T-helper 17 cell (primary cell): ENCODE measurements around the gene C17orf67. TPM values are rescaled to one million over a fixed set of nuclear protein-coding genes. Genes with fewer than 3 reads are reported as not detected.

Source experiments
- ATAC-seq: fragments of 150-1000 bp; cut with Tn5 transposase; 2 replicates; pipeline ENCODE4 v1.10.0; 2021; ENCODE audit warnings: mild to moderate bottlenecking, moderate library complexity
- DNase-seq, 3 donors: peaks; one replicate each; pipeline versions ENCODE4 v3.0.0 to v3.0.0-alpha.2; 2020 to 2021
- H3K9me3 ChIP-seq: one replicate; pipeline ENCODE4 v1.7.0; 2013; ENCODE audit warnings: low read length, mild to moderate bottlenecking; ENCODE audit not compliant: control insufficient read depth, poor library complexity, severe bottlenecking
- H3K27ac Mint-ChIP-seq: one replicate; pipeline ENCODE4 v1.8.0; 2022; ENCODE audit warnings: mild to moderate bottlenecking, moderate library complexity, mixed read lengths
- H3K27me3 Mint-ChIP-seq: one replicate; pipeline ENCODE4 v1.8.0; 2022; ENCODE audit warnings: mixed read lengths
- H3K36me3 Mint-ChIP-seq: one replicate; pipeline ENCODE4 v1.8.0; 2022; ENCODE audit warnings: low read depth, mixed read lengths
- H3K4me1 Mint-ChIP-seq: one replicate; pipeline ENCODE4 v1.8.0; 2022; ENCODE audit warnings: mild to moderate bottlenecking, mixed read lengths
- H3K4me3 Mint-ChIP-seq: one replicate; pipeline ENCODE4 v1.8.0; 2022; ENCODE audit warnings: mild to moderate bottlenecking, moderate library complexity, mixed read lengths
- total RNA-seq, 4 donors: library from RNA in 2 of 4; stranded (reverse) in 2 of 4; gene quantifications; one replicate each; pipeline ENCODE4 v1.2.3 and lab custom pipeline; 2022 to 2026

C17orf67 gene
- total RNA-seq, 2 donors from 2014 or later = 4.1 to 6.6 TPM

DNA sequence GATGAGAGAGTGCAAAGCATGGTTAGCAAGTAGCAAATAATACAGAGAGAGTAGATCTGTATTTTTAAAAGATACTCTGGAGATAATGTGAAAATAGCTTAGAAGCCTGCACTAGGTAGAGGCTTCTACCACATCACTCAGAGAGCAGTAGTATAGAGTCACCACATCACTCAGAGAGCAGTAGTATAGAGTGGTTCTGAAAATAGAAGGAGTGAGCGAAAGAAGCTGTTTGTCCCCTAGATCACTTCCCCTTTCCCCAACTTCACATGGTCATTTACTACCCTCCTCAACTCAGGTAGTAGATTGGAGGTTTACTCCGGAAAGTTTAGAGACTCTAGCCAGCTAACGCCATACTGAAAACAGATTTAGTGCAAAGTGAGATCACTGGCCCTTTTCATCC is 17.3 kb upstream of the C17orf67 start:
- no peak for DNase-seq

DNA sequence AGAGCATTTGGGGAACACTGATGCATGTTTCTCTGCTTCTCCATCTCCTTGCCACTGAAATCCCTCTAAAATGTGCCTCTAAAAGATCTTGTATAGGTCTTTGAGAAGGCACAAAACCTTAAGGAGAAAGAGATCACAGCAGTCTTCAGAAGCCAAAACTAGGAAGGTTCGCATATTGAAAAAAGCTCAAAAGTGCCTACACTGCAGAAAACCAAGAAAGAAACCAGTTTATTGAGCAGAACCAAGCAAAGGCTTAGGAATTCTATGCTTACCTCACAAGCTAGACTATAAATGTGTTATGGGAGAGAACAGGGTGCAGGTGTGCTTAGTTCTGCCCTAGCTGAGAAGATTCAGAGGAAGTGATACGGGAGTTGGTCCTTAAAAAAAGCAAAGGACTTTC is 16.9 kb upstream of the C17orf67 start:
- no peak for ATAC-seq
- peaks cover 19% of the 10 kb centered on the region for H3K36me3 Mint-ChIP-seq
- no peak for DNase-seq
- peaks cover 5% of the 10 kb centered on the region for H3K4me1 Mint-ChIP-seq
- no peak overlapping the region for H3K4me3 Mint-ChIP-seq
- H3K27me3 Mint-ChIP-seq = no peaks in the 10 kb centered on the region
- H3K9me3 ChIP-seq = no peaks in the 10 kb centered on the region
- H3K27ac Mint-ChIP-seq = no peak overlapping the region

More for the DNA sequence above, 17.3 kb upstream of the C17orf67 start:
- Mint-ChIP-seq H3K27ac (no peak overlapping the region), H3K4me3 (no peak overlapping the region), H3K27me3 (no peaks in the 10 kb centered on the region), H3K4me1 (peaks cover 5% of the 10 kb centered on the region), H3K36me3 (peaks cover 21% of the 10 kb centered on the region)
- ATAC-seq = no peak
- no peaks in the 10 kb centered on the region for H3K9me3 ChIP-seq

DNA sequence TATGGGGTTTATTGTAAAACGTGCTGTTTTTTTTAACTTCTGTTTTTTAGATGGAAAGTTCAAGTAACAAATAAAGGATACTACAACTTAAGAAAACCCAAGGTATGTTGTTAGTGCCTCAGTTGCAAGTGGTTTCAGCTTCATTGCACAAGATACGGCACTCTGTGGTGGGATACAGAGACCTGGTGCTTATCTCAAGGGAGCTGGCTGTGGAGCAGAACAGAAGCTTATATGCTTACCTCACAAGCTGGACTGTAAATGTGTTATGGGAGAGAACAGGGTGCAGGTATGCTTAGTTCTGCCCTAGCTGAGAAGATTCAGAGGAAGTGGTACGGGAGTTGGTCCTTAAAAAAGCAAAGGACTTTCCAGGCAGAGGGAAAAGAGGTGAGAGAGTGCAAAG is 15.4 kb upstream of the C17orf67 start:
- no peak overlapping the region for H3K4me3 Mint-ChIP-seq
- peaks cover 16% of the 10 kb centered on the region for H3K36me3 Mint-ChIP-seq
- DNase-seq (no peak), ATAC-seq (no peak)
- no peaks in the 10 kb centered on the region for H3K9me3 ChIP-seq
- peaks cover 2% of the 10 kb centered on the region for H3K4me1 Mint-ChIP-seq
- no peak overlapping the region for H3K27ac Mint-ChIP-seq
- no peaks in the 10 kb centered on the region for H3K27me3 Mint-ChIP-seq

DNA sequence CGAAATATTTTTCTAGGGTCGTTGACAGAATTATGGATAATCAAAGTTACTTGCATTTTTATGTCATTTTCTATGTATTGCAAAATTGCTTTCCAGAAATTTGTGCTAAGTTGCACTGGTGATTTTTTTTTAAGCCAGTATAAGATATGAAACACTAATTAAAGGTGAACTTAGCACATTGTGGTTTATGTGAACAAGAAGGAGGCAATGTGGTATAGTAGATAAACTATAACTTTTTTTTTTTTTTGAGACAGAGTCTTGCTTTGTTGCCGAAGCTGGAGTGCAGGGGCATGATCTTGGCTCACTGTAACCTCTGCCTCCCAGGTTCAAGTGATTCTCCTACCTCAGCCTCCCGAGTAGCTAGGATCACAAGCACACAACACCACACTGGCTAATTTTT is 13.4 kb upstream of the C17orf67 start:
- H3K36me3 Mint-ChIP-seq = peaks cover 14% of the 10 kb centered on the region
- no peaks in the 10 kb centered on the region for H3K27me3 Mint-ChIP-seq
- no peak overlapping the region for H3K27ac Mint-ChIP-seq
- H3K9me3 ChIP-seq = no peaks in the 10 kb centered on the region
- ATAC-seq = no peak
- no peak overlapping the region for H3K4me3 Mint-ChIP-seq
- peaks cover 2% of the 10 kb centered on the region for H3K4me1 Mint-ChIP-seq
- DNase-seq = no peak

DNA sequence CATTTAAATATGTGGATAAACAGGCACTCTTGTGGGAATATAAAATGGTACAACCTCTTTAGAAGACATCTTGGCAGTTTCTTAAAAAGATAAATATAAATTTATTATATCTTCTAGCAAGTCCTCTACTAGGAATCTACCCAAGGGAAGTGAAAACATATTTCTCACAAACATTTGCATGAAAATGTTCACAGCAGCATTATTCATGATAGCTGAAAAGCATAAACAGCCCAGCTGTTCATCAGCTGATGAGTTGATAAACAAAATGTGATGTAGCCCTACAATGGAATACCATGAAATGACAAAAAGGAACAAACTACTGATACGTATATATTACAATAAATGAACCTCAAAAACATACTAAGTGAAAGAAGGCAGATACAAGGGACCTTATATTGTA is 12.2 kb upstream of the C17orf67 start:
- Mint-ChIP-seq H3K4me1 (peaks cover 2% of the 10 kb centered on the region), H3K27ac (no peak overlapping the region), H3K4me3 (no peak overlapping the region), H3K36me3 (peaks cover 14% of the 10 kb centered on the region), H3K27me3 (no peaks in the 10 kb centered on the region)
- no peak for DNase-seq
- H3K9me3 ChIP-seq = no peaks in the 10 kb centered on the region
- no peak for ATAC-seq

DNA sequence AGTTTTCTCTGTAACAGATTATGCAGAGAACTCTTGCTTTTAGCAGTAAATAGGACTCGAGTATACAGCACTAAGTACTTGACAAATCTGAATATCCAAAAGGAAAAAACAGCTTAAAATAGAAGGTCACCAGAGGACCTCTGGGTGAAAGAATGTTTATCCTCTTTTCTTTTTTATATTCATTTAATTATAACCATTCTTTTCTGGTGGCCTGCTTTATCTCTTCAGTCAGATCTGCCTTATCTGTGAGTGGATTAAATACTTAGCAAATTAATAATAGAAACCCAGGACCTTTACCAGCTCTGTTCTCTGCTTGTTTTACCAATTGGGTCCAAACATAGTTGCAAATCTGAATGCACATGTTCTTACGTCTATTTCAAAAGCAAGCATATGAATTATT is 8.9 kb upstream of the C17orf67 start:
- peaks cover 12% of the 10 kb centered on the region for H3K4me1 Mint-ChIP-seq
- no peaks in the 10 kb centered on the region for H3K9me3 ChIP-seq
- DNase-seq (no peak), ATAC-seq (no peak)
- H3K27me3 Mint-ChIP-seq = no peaks in the 10 kb centered on the region
- no peak overlapping the region for H3K27ac Mint-ChIP-seq
- H3K36me3 Mint-ChIP-seq = peaks cover 4% of the 10 kb centered on the region
- H3K4me3 Mint-ChIP-seq = no peak overlapping the region

DNA sequence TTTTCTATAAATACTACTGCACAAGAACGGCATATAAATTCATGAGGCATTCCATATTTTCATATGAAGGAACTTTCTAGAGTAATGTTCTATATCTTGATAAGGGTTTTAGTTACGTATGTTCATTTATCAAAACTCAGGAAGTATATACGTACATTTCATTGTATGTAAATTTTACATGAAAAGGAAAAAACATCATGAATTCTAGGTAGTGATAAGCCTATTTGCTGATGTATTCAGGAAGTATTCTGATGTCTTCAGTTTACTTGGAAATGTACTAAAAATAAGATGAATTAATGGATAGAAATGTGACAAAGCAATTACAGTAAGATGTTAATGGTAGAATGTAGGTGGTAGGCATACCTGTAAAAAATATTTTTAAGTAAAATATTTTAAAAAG is 5.0 kb upstream of the C17orf67 start:
- H3K36me3 Mint-ChIP-seq = peaks cover 3% of the 10 kb centered on the region
- DNase-seq (no peak), ATAC-seq (no peak)
- peaks cover 23% of the 10 kb centered on the region for H3K4me1 Mint-ChIP-seq
- H3K27me3 Mint-ChIP-seq = no peaks in the 10 kb centered on the region
- no peaks in the 10 kb centered on the region for H3K9me3 ChIP-seq
- no peak overlapping the region for H3K4me3 Mint-ChIP-seq
- H3K27ac Mint-ChIP-seq = peak overlapping the region; percentile 14

DNA sequence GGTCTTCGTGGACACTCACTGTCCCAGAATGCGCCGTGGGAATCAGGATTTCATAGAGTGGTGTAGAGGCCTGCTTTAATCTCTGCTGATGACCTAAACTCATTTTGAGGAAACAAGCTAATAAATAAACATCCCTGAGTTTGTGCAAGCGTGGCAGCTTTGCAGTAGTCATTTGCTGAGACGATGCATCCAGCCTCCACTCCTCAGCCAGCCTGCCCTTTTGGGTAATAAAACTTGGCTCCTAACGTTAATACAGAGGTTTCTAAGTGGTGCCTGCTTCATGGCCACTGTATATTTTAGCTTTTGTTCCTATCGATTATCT is 1.5 kb upstream of the C17orf67 start:
- ATAC-seq (no peak), DNase-seq (no peak)
- Mint-ChIP-seq H3K4me3 (peak overlapping the region; percentile 95), H3K36me3 (peaks cover 3% of the 10 kb centered on the region), H3K4me1 (peaks cover 41% of the 10 kb centered on the region), H3K27ac (peak overlapping the region; percentile 93), H3K27me3 (no peaks in the 10 kb centered on the region)
- H3K9me3 ChIP-seq = no peaks in the 10 kb centered on the region

DNA sequence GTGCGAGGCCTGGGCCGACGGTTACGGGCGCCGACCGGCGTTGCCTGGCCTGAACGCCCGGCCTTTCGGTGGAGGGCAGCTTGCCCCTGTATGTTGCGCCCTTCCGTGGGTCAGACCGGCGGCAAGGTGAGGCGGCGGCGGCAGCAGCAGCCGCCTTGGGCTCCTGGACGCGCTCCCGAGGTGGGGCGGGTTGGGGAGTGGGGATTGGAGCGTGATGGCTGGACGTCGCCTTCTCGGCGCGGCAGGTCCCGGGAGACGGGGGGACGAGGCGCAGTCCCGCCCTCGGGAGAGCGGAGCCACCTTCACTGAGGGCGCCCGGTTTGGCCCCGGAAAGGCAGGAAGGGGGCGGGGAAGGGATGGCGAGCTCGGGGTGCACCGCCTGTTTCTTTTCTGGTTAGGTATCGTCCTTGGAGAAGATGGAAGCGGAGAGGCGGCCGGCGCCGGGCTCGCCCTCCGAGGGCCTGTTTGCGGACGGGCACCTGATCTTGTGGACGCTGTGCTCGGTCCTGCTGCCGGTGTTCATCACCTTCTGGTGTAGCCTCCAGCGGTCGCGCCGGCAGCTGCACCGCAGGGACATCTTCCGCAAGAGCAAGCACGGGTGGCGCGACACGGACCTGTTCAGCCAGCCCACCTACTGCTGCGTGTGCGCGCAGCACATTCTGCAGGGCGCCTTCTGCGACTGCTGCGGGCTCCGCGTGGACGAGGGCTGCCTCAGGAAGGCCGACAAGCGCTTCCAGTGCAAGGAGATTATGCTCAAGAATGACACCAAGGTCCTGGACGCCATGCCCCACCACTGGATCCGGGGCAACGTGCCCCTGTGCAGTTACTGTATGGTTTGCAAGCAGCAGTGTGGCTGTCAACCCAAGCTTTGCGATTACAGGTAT is 902 bp upstream of the C17orf67 start:
- Mint-ChIP-seq H3K4me1 (peaks cover 41% of the 10 kb centered on the region), H3K4me3 (peak overlapping the region; percentile 95), H3K36me3 (peaks cover 3% of the 10 kb centered on the region), H3K27me3 (no peaks in the 10 kb centered on the region), H3K27ac (peak overlapping the region; percentile 93)
- ATAC-seq (peak; percentile 35), DNase-seq (peak; percentile 52 to 60 (median 59))
- no peaks in the 10 kb centered on the region for H3K9me3 ChIP-seq

DNA sequence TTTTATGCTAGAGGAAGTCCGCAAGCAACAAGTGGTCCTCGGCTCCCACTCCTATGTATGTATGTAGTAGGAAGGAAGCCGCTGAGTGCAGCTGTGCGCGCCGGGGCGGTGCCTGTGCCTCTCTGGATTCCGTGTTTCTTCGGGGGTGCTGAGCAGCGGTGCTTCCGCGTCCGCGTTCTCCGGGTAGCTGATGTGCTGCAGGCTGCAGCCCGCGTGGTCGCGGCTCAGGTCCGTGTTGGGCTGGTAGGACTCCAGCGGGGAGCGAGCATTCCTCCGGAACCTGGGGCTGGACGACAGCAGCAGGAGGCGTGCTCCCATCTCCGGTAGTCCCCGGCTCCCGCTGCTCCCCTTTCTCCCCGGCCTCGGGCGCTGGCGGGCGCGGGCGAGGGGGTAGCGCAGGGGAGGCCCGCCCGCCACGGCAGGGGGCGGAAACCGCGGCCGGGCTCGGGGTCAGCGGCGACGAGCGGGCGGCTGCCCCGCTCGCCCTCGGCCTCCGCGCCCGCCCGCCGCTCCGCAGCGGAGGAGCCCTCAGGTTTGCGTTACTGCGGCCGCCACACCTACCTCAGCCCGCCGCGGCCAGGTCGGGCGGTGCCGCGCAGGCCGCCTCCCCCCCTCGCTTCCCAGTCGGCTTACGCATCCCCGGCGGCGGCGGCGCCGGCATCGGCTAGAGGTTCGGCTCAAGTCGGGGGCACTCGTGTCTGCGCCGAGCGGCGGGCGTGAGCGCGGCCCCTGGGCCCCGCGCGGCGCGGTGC is 487 bp downstream of the C17orf67 start:
- DNase-seq = peak; percentile 54 to 72 (median 64)
- ATAC-seq = peak; percentile 74
- Mint-ChIP-seq H3K27me3 (no peaks in the 10 kb centered on the region), H3K36me3 (peaks cover 3% of the 10 kb centered on the region), H3K27ac (peak overlapping the region; percentile 92), H3K4me1 (peaks cover 36% of the 10 kb centered on the region), H3K4me3 (peak overlapping the region; percentile 95)
- no peaks in the 10 kb centered on the region for H3K9me3 ChIP-seq

DNA sequence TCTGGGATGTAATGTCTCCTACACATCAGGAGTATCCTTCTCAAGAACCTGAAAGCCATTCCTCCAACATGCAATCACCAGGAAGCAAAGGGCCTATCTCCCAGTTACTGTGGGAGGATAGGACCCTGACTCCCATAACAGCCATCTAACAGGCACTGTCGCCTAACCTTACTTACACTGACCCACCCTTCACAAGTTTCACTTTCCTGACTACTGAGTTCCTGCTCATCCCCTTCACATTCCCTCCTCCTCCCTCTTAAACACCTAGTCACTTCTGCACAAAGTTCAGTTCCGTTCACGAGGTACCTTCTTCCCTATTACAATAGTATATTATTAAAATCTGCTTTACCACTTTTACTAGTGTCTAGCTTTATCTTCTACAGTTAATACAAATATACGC is 1.3 kb downstream of the C17orf67 start:
- H3K27ac Mint-ChIP-seq = peak overlapping the region; percentile 92
- H3K9me3 ChIP-seq = no peaks in the 10 kb centered on the region
- DNase-seq = no peak
- ATAC-seq = no peak
- peaks cover 3% of the 10 kb centered on the region for H3K36me3 Mint-ChIP-seq
- no peaks in the 10 kb centered on the region for H3K27me3 Mint-ChIP-seq
- H3K4me3 Mint-ChIP-seq = peak overlapping the region; percentile 95
- peaks cover 30% of the 10 kb centered on the region for H3K4me1 Mint-ChIP-seq

DNA sequence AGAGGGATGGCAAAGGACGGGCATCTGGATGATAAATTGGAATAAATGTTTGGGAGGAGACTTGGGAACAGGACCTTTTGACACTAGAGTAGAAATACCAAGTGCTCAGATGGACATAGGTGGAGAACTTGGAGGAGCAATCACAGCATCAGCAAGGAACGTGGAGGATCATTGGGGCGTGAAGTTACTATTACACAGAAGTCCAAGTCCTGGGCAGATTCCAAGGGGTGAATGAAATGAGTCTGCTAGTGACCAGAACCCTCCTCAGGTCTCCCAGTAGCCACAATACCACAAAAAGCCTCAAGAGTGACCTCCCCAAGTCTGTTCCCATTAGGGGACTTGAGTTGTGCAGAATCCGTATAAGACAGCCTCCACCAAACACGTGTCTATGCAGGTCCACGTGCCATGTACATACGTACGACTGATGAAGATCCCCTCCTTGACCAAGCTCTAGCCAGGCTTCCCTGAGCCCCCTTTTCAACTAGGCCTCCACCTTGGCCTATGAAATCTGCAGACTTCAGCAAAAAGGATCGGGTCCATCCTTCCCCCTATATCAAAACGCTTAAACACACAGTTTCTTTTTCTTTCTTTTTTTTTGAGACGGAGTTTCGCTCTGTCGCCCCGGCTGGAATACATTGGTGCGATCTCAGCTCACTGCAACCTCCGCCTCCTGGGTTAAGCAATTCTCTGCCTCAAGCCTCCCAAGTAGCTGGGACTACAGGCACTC is 2.2 kb downstream of the C17orf67 start:
- Mint-ChIP-seq H3K4me3 (peak overlapping the region; percentile 95), H3K27ac (peak overlapping the region; percentile 92), H3K4me1 (peaks cover 21% of the 10 kb centered on the region), H3K36me3 (no peaks in the 10 kb centered on the region), H3K27me3 (no peaks in the 10 kb centered on the region)
- DNase-seq (no peak), ATAC-seq (no peak)
- no peaks in the 10 kb centered on the region for H3K9me3 ChIP-seq

DNA sequence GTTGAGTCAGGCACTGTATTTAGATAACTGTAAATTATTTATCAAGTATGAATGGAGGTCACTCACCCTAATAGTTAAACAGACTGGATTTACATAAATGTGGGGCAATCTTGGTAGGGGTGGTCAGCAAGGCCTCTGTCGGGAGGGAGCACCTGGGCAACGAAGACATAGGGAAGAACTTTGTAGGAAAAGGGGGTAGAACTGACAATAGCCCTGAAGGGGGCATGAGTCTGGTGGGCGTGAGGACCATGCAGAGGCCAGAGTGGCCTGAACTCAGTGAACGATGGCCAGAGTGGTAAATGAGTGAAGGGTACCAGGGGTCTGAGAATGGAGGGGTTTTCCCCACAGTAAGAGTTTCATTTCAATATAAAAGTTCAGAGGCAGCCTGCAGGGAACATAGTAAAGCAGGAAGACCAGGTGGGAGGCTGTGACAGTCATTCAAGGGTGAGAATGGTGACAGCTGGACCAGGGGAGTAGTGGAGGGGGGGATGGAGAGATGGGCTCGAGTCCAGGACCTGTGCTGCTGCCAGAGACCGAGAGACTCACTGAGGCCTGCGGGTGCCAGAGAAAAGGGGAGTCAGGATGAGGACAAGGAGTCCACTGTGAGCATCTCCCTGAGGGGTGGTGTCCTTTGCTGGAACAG is 2.9 kb downstream of the C17orf67 start:
- no peak for DNase-seq
- ATAC-seq = no peak
- H3K4me1 Mint-ChIP-seq = peaks cover 19% of the 10 kb centered on the region
- no peaks in the 10 kb centered on the region for H3K36me3 Mint-ChIP-seq
- peak overlapping the region; percentile 43 for H3K4me3 Mint-ChIP-seq
- H3K27ac Mint-ChIP-seq = peak overlapping the region; percentile 4
- no peaks in the 10 kb centered on the region for H3K27me3 Mint-ChIP-seq
- H3K9me3 ChIP-seq = no peaks in the 10 kb centered on the region
